K562 (cell line): Measurements from ENCODE around the gene CDH8. TPM values are rescaled to one million over a fixed set of nuclear protein-coding genes. Genes with fewer than 3 reads are reported as not detected.

Source experiments
- ATAC-seq: fragments of 200-7000 bp; cut with Tn5 transposase; 3 replicates; pipeline ENCODE4 v1.9.1; 2020; ENCODE audit warnings: moderate library complexity
- BruUV-seq: library from RNA; stranded (reverse); fragments of 400-500 nt; replicated peaks from 2 replicates; lab custom pipeline; 2021; lab: Mats Ljungman, UMichigan
- CTCF ChIA-PET: fragments of 300-600 bp; formaldehyde crosslinking; extraction: SDS; loops from one replicate; lab custom pipeline; 2021; ENCODE audit warnings: low intra/inter-chr PET ratio; lab: Yijun Ruan, JAX
- POLR2A ChIA-PET: fragments of 300-600, 350-650 bp; sonication (Branson Sonifier 250); formaldehyde crosslinking; extraction: SDS; loops from one replicate; lab custom pipeline; 2021; ENCODE audit warnings: antibody characterized with exemption, inconsistent platforms; lab: Yijun Ruan, JAX
- DNase-seq, 4 experiments: peaks; one replicate each; pipeline versions ENCODE4 v3.0.0 to v3.0.0-alpha.2; 2011 to 2018; ENCODE audit warnings: low spot score in 3 of 4, mixed read lengths in 3 of 4; ENCODE audit errors: extremely low read depth in 1 of 4
- FAIRE-seq: peaks from 2 replicates; lab custom pipeline; 2011; peaks lifted over from hg19 to GRCh38; lab: Jason Lieb, UNC
- H2AFZ ChIP-seq: 2 replicates; pipeline ENCODE4 v1.6.0; 2011; ENCODE audit warnings: low read depth, low read length, control low read depth, inconsistent platforms
- H3K27ac ChIP-seq: fragments of 200-600 bp; 3 replicates; pipeline ENCODE4 v1.8.0; 2011; ENCODE audit warnings: low read depth, mild to moderate bottlenecking, control low read depth, inconsistent platforms, low read length, moderate library complexity, mixed read lengths; ENCODE audit errors: extremely low read depth
- H3K27me3 ChIP-seq, 2 experiments: fragments of 300-600 bp in 1 of 2; 2 replicates in 1 of 2; 3 replicates in 1 of 2; pipeline versions ENCODE4 v1.6.0 to v1.8.0; 2011; ENCODE audit warnings: inconsistent platforms in 2 of 2, low read length in 2 of 2, mild to moderate bottlenecking in 1 of 2, mixed read lengths in 1 of 2, moderate library complexity in 1 of 2; ENCODE audit not compliant: control insufficient read depth in 2 of 2, insufficient read depth in 2 of 2
- H3K36me3 ChIP-seq: fragments of 300-600 bp; 3 replicates; pipeline ENCODE4 v1.8.0; 2011; ENCODE audit warnings: mild to moderate bottlenecking, low read length, inconsistent platforms; ENCODE audit not compliant: control insufficient read depth, insufficient read depth
- H3K4me1 ChIP-seq, 2 experiments: fragments of 200-600 bp in 1 of 2; replicated peaks in 1 of 2; 2 replicates in 1 of 2; 3 replicates in 1 of 2; pipeline versions ENCODE4 v1.5.1 to v1.8.0; 2011; ENCODE audit warnings: inconsistent platforms in 2 of 2, low read length in 2 of 2, mild to moderate bottlenecking in 1 of 2, mixed read lengths in 1 of 2, moderate library complexity in 1 of 2; ENCODE audit not compliant: control insufficient read depth in 2 of 2, insufficient read depth in 2 of 2
- H3K4me2 ChIP-seq: 2 replicates; pipeline ENCODE4 v1.6.1; 2011; ENCODE audit warnings: low read length, control low read depth, inconsistent platforms, mixed read lengths; ENCODE audit not compliant: insufficient read depth
- H3K4me3 ChIP-seq: fragments of 200-600 bp; sonication (generic), shearing (Covaris generic); 2 replicates; pipeline ENCODE4 v1.5.1; 2016; ENCODE audit warnings: control low read depth, inconsistent platforms
- H3K79me2 ChIP-seq: fragments of 200-600 bp; 3 replicates; pipeline ENCODE4 v1.8.0; 2011; ENCODE audit warnings: low read length, inconsistent platforms; ENCODE audit not compliant: control insufficient read depth, insufficient read depth
- H3K9ac ChIP-seq, 2 experiments: 2 replicates each; pipeline versions ENCODE4 v1.6.0 to v1.6.1; 2011; ENCODE audit warnings: low read depth in 2 of 2, low read length in 2 of 2, control low read depth in 1 of 2, inconsistent platforms in 1 of 2, mild to moderate bottlenecking in 1 of 2, mixed read lengths in 1 of 2; ENCODE audit not compliant: insufficient read depth in 1 of 2
- H3K9me1 ChIP-seq: one replicate; pipeline ENCODE4 v1.6.0; 2011; ENCODE audit warnings: inconsistent platforms, mild to moderate bottlenecking, low read length, moderate library complexity; ENCODE audit not compliant: control insufficient read depth, insufficient read depth
- H3K9me3 ChIP-seq: replicated peaks from 2 replicates; pipeline ENCODE4 v1.5.1; 2011; ENCODE audit warnings: low read depth, low read length, inconsistent platforms; ENCODE audit not compliant: control insufficient read depth, insufficient read depth
- H4K20me1 ChIP-seq: replicated peaks from 2 replicates; pipeline ENCODE4 v1.6.1; 2011; ENCODE audit warnings: low read length, inconsistent platforms, mixed read lengths; ENCODE audit not compliant: control insufficient read depth, insufficient read depth
- BRD4 ChIP-seq: fragments of 200-600 bp; sonication (generic); IDR thresholded peaks from 2 replicates; pipeline ENCODE4 v1.6.1; 2017; ENCODE audit warnings: inconsistent platforms
- CEBPG ChIP-seq, 3 experiments: fragments of 200-800 bp in 1 of 3; sonication (Bioruptor generic) in 1 of 3; sonication (generic) in 1 of 3; formaldehyde crosslinking in 1 of 3; IDR thresholded peaks in 2 of 3; conservative IDR thresholded peaks in 1 of 3; 2 replicates each; pipeline versions ENCODE4 v1.6.1 to v1.8.0; 2016 to 2022; ENCODE audit warnings: missing compliant biosample characterization in 2 of 3, missing genetic modification characterization in 2 of 3, mild to moderate bottlenecking in 1 of 3, missing genetic modification reagents in 1 of 3
- CTBP1 ChIP-seq: fragments of 450-650 bp; IDR thresholded peaks from 2 replicates; pipeline ENCODE4 v1.6.1; 2016; ENCODE audit warnings: borderline replicate concordance
- HDAC3 ChIP-seq: fragments of 450-650 bp; IDR thresholded peaks from 2 replicates; pipeline ENCODE4 v1.6.1; 2018; ENCODE audit warnings: borderline replicate concordance, mild to moderate bottlenecking, moderate library complexity; ENCODE audit not compliant: partially characterized antibody
- ILF3 ChIP-seq: fragments of 450-650 bp; IDR thresholded peaks from 2 replicates; pipeline ENCODE4 v1.6.1; 2018; ENCODE audit warnings: antibody characterized with exemption, mild to moderate bottlenecking, moderate library complexity, borderline replicate concordance
- MECOM ChIP-seq: fragments of 250-450 bp; sonication (Bioruptor Pico); IDR thresholded peaks from 2 replicates; pipeline ENCODE4 v1.8.0; 2022; ENCODE audit warnings: inconsistent platforms
- MLX ChIP-seq, 2 experiments: fragments of 450-650 bp in 1 of 2; sonication (generic) in 1 of 2; formaldehyde crosslinking; conservative IDR thresholded peaks; 2 replicates each; pipeline versions ENCODE4 v1.4.0 to v1.8.1; 2020 to 2022; ENCODE audit warnings: mild to moderate bottlenecking in 1 of 2, missing genetic modification reagents in 1 of 2
- POLR2B ChIP-seq: fragments of 450-650 bp; IDR thresholded peaks from 2 replicates; pipeline ENCODE4 v1.6.1; 2018; ENCODE audit warnings: low read depth; ENCODE audit not compliant: partially characterized antibody
- TFAM ChIP-seq: fragments of 250-450 bp; sonication (Bioruptor Pico); conservative IDR thresholded peaks from 2 replicates; pipeline ENCODE4 v1.5.0; 2021; ENCODE audit warnings: mild to moderate bottlenecking, moderate library complexity
- XRCC5 ChIP-seq: fragments of 200-400 bp; formaldehyde crosslinking; IDR thresholded peaks from 2 replicates; pipeline ENCODE4 v1.6.1; 2017; ENCODE audit warnings: low read depth, mild to moderate bottlenecking, low read length
- ZFX ChIP-seq: sonication (generic); formaldehyde crosslinking; IDR thresholded peaks from 2 replicates; pipeline ENCODE4 v1.8.0; 2022; ENCODE audit warnings: mild to moderate bottlenecking, missing genetic modification reagents, moderate library complexity
- WGBS: fragments of 100-300 bp; shearing (Covaris generic); methylation state at CpG from one replicate; pipeline ENCODE4 v1.1.6; 2016; ENCODE audit warnings: low coverage, mixed read lengths; ENCODE audit not compliant: insufficient coverage; ENCODE audit errors: missing lambda C conversion rate; 5-methylcytosine and 5-hydroxymethylcytosine counted together
- in situ Hi-C: fragments of 300-500 bp; cut with MboI; formaldehyde crosslinking; loops from 4 replicates; pipeline ENCODE4 v1.15.0; 2018; ENCODE audit warnings: inconsistent platforms, mixed read lengths
- intact Hi-C: fragments of 100-400 bp; cut with micrococcal nuclease; formaldehyde crosslinking; loops from 2 replicates; pipeline ENCODE4 v1.14.2; 2022
- polyA plus RNA-seq, 8 experiments: library from polyadenylated mRNA; depleted of rRNA in 4 of 8; stranded (reverse) in 5 of 8; unstranded in 3 of 8; fragments of >200 nt; fragmentation: Nextera tagmentation in 2 of 8; fragmentation: Illumina TruSeq in 1 of 8; extraction: Ambion mirVana in 2 of 8; extraction: Trizol in 1 of 8; gene quantifications; 2 replicates each; pipeline versions ENCODE4 v1.2.1 to v1.2.3, GENCODE V29; 2011 to 2014; ENCODE audit warnings: inconsistent platforms in 1 of 8, missing spikeins in 1 of 8
- total RNA-seq, 7 experiments: library from RNA; depleted of rRNA in 6 of 7; stranded (reverse); fragments of >200 nt in 6 of 7; fragmentation: Illumina TruSeq in 2 of 7; extraction: Trizol in 2 of 7; gene quantifications; 2 replicates each; pipeline versions ENCODE4 v1.2.1 to v1.2.3, GENCODE V29; 2011 to 2021; ENCODE audit warnings: low replicate concordance in 1 of 7

Gene CDH8
- total and polyA plus RNA-seq, 9 of the 15 experiments (the other 6 are each of a cell fraction or from before 2014, with no cell fraction given), result 0.22 to 1.4 (median 0.42) TPM; not detected in 4

DNA sequence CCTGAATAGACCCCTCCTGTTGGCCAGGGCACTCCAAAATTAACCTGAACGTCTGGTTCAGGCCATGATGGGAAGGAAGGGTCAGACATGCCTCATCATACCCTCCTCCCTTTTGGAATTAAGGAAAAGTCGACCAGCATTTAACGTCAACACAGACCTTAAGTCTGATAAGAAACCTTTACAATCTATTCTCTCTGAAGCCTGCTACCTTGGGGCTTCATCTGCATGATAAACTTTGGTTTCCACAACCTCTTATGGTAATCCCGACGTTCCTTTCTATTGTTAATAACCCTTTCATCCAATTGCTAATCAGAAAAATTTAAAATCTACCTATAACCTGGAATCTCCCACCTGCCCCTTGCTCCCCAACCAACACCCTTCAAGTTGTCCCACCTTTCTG lies 358.5 kb downstream of the CDH8 start:
- Histone ChIP-seq H2AFZ (no peak overlapping the region), H3K9me1 (no peaks in the 10 kb centered on the region), H3K4me2 (no peak overlapping the region), H3K9me3 (no peaks in the 10 kb centered on the region), H3K4me3 (no peak overlapping the region), H3K9ac (no peak overlapping the region), H3K27ac (no peak overlapping the region), H3K4me1 (no peaks in the 10 kb centered on the region), H3K27me3 (no peaks in the 10 kb centered on the region), H4K20me1 (no peaks in the 10 kb centered on the region), H3K79me2 (no peaks in the 10 kb centered on the region), H3K36me3 (no peaks in the 10 kb centered on the region)
- ATAC-seq, result no peak
- in situ Hi-C loops, result no loop called here
- no peak for DNase-seq
- BruUV-seq, result no TSS peak
- FAIRE-seq, result no peak
- TF ChIP-seq CTBP1 (no peak), CEBPG (CRISPR knock-in tag; IDR thresholded peaks at IDR 0.05) (no peak), CEBPG (tag; conservative IDR thresholded peaks at IDR 0.05 in 1 of 2, IDR thresholded peaks at IDR 0.05 in 1 of 2) (no peak), ZFX (CRISPR knock-in tag) (no peak), TFAM (no peak), ILF3 (no peak), XRCC5 (no peak), MLX (CRISPR knock-in tag; conservative IDR thresholded peaks at IDR 0.05) (no peak), BRD4 (no peak), MECOM (CRISPR knock-in tag) (no peak), POLR2B (no peak), HDAC3 (no peak)
- CTCF ChIA-PET, result no interaction called here
- POLR2A ChIA-PET, result no interaction called here
- 0% methylated on average over 5 of the region's 5 CpGs for WGBS
- intact Hi-C loops, result no loop called here
